HL-60/S4 treated with retinoic acid at 250 ng/mL for 4 days and 3 days (cell line): ENCODE data around the gene MTM1.

Experiments
- in situ Hi-C: fragments of 300-500 bp; cut with MboI; formaldehyde crosslinking; loops from 2 replicates; pipeline ENCODE4 v1.7.0; 2022; ENCODE audit warnings: low sequenced_read_pairs

MTM1 gene

DNA sequence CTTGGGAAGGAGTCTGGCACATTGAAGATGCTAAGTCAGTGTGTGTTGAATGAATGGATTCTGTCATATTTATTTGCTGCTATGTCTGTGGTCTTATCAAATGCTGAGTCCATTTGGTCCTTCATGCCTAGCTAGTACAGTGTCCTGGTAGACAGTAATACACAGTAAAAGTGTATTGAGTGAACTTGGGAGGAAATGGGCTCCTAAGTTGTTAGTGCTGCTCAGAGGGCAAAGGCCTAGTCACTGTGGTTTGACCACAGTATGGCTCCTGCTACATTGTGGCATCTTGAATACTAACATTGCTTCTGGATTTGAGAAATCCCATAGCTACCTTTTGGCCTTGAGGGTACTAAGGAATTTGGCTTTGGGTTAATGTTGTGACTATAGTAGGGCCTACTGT is 33.9 kb downstream of the MTM1 start:
- in situ Hi-C loops, result no loop called here

DNA sequence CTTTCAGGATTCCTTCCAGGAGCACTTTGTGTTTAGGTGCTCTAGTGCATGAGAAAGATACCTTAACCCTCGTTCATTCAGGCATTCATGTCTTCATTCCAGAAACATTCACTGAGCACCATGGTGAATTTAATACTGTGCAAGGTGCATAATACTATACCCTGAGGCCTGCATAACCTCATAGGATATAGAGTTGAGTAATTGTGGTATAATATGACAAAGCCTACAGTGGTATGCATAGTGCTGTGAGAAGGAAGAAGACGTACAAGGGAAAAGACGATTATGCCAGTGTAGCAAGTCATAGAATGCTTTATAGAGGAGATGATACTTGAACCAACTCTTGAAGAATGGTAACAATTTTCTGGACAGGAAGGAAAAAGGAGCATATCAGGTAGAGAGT is 34.3 kb downstream of the MTM1 start:
- in situ Hi-C loops, result no loop called here

DNA sequence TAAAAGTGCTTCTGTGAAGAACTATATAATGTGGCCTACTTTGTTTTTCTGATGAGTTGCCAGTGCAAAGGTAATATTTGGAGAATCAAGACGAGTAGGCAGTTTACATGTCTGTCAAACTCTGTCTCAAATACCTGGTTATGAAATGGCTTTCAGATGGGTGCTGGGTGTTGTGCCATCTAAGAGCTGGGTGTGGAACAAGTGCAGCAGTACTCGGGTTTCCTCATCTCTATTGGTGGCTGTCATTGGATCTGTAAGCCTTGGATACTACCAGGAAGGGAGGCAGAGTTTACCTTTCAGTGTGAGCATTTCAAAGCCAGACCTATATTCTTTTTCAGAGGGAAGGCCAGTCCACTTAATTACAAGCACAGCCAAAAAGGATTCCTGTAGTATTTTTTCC is 37.2 kb downstream of the MTM1 start:
- in situ Hi-C loops, result no loop called here

DNA sequence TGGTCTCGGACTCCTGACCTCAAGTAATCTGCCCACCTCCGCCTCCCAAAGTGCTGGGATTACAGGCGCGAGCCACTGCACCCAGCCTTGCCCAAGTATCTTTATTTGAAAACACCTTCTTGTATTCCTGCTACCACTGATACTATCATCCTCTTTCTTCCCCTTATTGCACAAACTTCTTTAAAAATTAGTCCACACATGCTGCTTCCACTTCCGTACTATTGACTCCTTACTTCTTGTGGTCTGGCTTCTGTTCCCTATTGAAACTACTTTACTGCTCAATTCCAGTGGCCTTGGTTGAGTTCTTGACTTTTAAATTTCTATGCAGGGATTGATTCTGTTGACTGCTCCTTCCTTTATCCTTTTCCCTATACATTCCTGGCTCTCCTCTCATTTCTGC is 38.8 kb downstream of the MTM1 start:
- in situ Hi-C loops, result no loop called here

DNA sequence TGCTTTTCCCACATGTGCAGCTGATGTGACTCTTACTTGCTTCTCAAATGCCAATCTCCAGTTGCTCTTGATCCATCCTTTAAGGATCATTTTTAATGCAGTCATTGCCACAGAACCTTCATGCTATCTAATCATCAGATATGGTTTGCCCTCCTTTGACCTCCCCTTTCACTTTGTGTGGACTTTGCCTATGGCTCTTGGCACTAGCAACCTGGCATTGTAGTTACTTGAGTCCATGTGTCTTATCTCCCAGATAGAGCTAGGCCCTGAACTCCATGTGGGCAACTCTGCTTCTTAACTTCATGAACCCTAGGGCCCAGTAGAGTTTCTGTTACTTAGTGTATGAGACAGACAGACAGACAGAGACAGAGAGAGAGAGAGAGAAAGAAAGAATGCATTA is 41.6 kb downstream of the MTM1 start:
- in situ Hi-C loops, result no loop called here

DNA sequence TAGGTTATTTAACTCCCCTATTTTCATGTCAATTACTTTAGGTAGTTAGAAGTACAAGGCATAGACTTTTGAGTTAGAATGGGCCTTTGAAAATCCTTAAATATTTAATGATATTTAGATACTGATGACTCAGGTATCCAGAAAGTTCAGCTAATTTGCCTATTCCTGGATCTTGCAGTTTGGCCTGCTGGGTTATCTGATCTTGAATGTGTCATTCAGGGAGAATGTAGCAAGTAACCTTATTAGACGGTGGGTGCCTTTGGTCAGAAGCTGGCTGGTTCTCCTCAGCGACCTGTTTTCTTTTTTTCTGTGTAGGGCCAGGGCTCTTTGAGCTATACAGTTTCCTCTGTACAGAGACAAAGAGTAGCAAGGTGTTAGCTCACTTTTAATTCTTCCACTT is 42.0 kb downstream of the MTM1 start:
- in situ Hi-C loops, result no loop called here

- in situ Hi-C loops, result no loop called here
Measured at GRCh38 chrX:150615356-150615755, 46.9 kb downstream of the MTM1 start.

- in situ Hi-C loops, result no loop called here
Measured at GRCh38 chrX:150616179-150616862, 47.9 kb downstream of the MTM1 start.

GRCh38 chrX:150616863-150617198 is 48.4 kb downstream of the MTM1 start:
- in situ Hi-C loops, result no loop called here

GRCh38 chrX:150621652-150622051 is 53.2 kb downstream of the MTM1 start:
- in situ Hi-C loops, result no loop called here

GRCh38 chrX:150623583-150623982 is 55.2 kb downstream of the MTM1 start:
- in situ Hi-C loops, result no loop called here

- in situ Hi-C loops, result no loop called here
Measured at GRCh38 chrX:150625097-150625496, 56.7 kb downstream of the MTM1 start.

GRCh38 chrX:150625875-150626274 is 57.5 kb downstream of the MTM1 start:
- in situ Hi-C loops, result no loop called here

GRCh38 chrX:150627957-150628356 is 59.5 kb downstream of the MTM1 start:
- in situ Hi-C loops, result no loop called here

GRCh38 chrX:150635952-150636351 is 67.5 kb downstream of the MTM1 start:
- in situ Hi-C loops, result no loop called here

DNA sequence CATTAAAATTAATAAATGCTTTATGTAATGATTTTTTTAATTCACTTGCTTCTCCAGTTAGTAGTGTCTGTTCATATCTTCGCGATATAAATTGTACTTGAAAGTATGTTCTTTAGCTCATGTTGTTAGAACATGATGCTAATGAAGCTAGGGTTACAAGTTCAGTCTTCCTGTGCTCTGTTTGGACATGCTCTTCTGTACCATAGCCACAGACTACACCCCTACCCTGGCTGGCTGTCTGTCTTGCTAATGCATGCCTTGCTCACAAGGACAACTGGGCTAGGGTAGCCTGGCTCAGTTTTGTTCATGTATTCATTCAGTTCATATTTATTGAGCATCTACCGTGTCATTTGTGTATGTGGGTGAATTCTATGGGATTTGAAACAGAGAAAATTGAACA is 74.0 kb downstream of the MTM1 start:
- in situ Hi-C loops, result no loop called here

- in situ Hi-C loops, result no loop called here
Measured at GRCh38 chrX:150643271-150643670, 74.8 kb downstream of the MTM1 start.

DNA sequence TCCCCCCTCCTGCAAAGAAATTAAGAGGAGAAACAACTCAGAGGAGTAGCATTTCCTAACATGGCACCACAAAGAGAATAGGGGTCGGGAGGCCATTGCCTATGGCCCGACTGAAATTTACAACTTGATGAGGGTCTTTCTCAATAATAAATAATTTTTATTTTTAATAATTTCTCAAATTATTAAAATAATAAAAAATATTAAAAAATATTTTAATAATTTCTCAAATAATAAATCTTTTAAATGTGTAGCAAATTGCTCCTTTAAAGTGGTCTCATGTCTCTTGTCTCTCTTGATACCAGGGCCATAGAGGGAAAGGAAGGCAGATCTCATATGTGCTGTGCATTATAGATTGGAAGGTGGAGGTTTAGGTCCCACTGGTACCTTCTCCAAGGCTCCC is 75.5 kb downstream of the MTM1 start:
- in situ Hi-C loops, result no loop called here

DNA sequence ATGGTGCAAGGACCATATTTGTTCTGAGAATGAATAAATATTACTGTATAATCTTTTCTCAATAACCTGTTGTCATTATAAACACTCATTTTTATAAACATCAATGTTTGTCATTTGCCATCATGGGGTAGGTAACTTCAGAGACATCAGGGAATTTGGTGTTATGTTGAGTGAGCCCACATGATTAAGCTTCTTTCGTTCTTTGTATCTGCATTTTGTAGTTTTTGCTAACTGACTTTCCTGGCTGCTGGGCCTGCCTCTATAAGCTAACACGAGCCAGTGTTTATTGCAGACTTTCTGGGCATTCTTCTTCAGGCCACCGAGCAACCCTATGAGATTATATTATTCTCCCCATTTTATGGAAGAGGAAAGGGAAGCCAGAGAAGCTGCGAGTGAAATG is 76.0 kb downstream of the MTM1 start:
- in situ Hi-C loops, result no loop called here

DNA sequence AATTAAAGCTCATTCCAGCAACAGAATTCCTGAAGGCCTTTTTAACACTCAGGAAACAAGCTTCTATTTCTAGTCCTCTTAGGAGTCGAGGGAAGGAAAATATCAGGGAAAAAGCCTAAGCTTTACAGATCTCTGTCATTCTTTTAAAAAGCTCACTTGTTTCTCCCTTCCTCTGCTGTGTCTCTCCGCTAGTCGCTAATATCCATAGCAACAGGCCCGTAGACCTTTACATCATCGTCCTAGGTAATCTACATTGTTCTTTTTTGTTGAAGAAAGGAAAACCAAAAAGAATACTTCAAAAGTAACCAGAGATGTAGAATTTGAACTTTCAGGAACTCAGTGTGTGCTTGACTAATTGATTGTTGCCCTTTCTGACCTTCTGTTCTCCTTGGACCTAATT is 78.9 kb downstream of the MTM1 start:
- in situ Hi-C loops, result no loop called here

GRCh38 chrX:150648296-150648940 is 80.0 kb downstream of the MTM1 start:
- in situ Hi-C loops, result no loop called here

GRCh38 chrX:150649096-150649870 is 80.9 kb downstream of the MTM1 start:
- in situ Hi-C loops, result no loop called here
